ENCODE measurements around the gene RGS7BP.

RGS7BP gene

GRCh38 chr5:64632251-64632650 lies 126.4 kb downstream of the RGS7BP start:
- no peak for DNase-seq (ENCODE audit: low read depth in 2 of 2)

- no peak for DNase-seq (ENCODE audit: low read depth in 2 of 2)
Observed at GRCh38 chr5:64634997-64635686, 129.3 kb downstream of the RGS7BP start.

- no peak for DNase-seq (ENCODE audit: low read depth in 2 of 2)
Observed at GRCh38 chr5:64637144-64637543, 131.3 kb downstream of the RGS7BP start.

- DNase-seq (ENCODE audit: low read depth in 2 of 2), result no peak
Observed at GRCh38 chr5:64637837-64638443, 132.1 kb downstream of the RGS7BP start.

GRCh38 chr5:64644831-64645230 lies 139.0 kb downstream of the RGS7BP start:
- DNase-seq (ENCODE audit: low read depth in 2 of 2), result no peak

GRCh38 chr5:64646169-64646568 lies 140.4 kb downstream of the RGS7BP start:
- no peak for DNase-seq (ENCODE audit: low read depth in 2 of 2)

- no peak for DNase-seq (ENCODE audit: low read depth in 2 of 2)
Observed at GRCh38 chr5:64649512-64649911, 143.7 kb downstream of the RGS7BP start.

- no peak for DNase-seq (ENCODE audit: low read depth in 2 of 2)
Observed at GRCh38 chr5:64653766-64654560, 148.1 kb downstream of the RGS7BP start.

- no peak for DNase-seq (ENCODE audit: low read depth in 2 of 2)
Observed at GRCh38 chr5:64654561-64654938, 148.7 kb downstream of the RGS7BP start.

GRCh38 chr5:64655596-64655995 lies 149.8 kb downstream of the RGS7BP start:
- DNase-seq (ENCODE audit: low read depth in 2 of 2), result no peak

- no peak for DNase-seq (ENCODE audit: low read depth in 2 of 2)
Observed at GRCh38 chr5:64659289-64659688, 153.5 kb downstream of the RGS7BP start.
